ENCODE results near the gene CHST11.

DNA sequence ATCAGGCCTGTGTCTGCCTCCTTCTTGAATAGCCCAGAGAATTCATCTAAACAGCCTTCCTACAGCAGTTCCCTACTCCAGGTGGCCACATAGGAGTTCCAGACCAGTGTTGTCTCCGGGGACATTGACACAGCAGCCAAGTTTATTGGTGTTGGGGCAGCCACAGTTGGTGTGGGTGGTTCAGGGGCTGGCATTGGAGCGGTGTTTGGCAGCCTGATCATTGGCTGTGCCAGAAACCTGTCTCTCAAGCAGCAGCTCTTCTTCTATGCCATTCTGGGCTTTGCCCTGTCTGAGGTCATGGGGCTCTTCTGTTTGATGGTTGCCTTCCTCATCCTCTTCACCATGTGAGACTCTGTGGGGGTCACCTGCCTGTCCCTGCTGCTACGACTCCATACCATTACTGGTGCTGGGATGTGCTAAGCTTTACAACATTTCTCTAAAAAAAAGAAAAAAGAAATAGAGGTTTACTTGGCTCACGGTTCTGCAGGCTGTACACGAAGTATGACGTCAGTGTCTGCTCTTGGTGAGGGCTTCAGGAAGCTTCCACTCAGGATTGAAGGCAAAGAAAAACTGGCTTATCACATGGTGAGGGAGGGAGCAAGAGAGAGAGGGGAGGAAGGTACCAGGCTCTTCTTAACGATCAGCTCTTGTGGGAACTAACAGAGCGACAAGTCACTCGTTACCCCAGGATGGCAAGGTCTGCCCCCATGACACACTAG is 57.5 kb downstream of the CHST11 start:
- TF ChIP-seq POLR2A (IDR thresholded peaks at IDR 0.05; ENCODE audit: low read length) (no peak), GATA1 (IDR thresholded peaks at IDR 0.05; ENCODE audit: low read depth, low read length) (no peak)
